ENCODE measurements around the gene GJB1. TPM values are rescaled to one million over a fixed set of nuclear protein-coding genes. Genes with fewer than 3 reads are reported as not detected.

GJB1 gene
- total and polyA plus RNA-seq, 9 of the 15 experiments (the other 6 are each of a cell fraction or from before 2014, with no cell fraction given): 0.11 TPM; not detected in 8

- TF ChIP-seq TAF9B (IDR thresholded peaks at IDR 0.05; ENCODE audit: partially characterized antibody): no peak
- TF ChIP-seq POLR2B (IDR thresholded peaks at IDR 0.05; ENCODE audit: low read depth, partially characterized antibody): no peak
- TF ChIP-seq MEIS2 (IDR thresholded peaks at IDR 0.05; ENCODE audit: partially characterized antibody): no peak
Observed at GRCh38 chrX:71184092-71184491, 38.9 kb upstream of the GJB1 start (continued).

DNA sequence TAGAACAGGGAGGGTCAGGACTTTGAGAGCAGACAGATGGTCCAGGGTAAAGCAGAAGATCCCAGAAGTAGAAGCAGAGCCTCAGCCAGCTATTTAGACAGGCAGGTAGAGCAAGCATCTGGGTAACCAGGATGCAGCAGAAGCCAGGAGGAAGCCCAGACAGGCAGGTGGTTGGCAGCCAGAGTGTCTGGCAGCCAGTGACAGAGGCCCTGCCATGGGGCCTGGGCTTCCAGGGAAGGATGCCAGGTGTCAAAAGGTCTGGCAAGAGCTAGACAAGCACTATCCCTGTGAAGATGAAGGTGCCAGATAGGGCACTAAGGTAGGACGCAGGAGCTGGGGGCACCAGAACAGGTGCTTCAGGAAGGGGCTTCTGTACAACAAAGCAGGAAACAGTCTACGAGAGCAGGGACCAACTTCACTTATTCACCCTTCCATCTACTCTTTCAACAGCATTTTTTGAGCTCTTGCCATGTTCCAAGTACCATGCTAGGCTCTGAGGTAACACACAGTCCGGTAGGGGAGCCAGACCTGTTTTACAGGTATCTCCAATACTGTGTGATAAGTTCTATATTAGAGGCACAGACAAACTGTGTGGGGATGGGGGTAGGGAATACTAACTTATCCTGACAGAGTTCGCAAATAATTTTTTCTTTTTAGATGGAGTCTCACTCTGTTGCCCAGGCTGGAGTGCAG, 38.1 kb upstream of the GJB1 start:
- no peak overlapping the region for H2AFZ ChIP-seq (ENCODE audit: low read depth, low read length)
- DNase-seq (ENCODE audit: extremely low read depth in 1 of 4, low spot score in 3 of 4) (no peak), ATAC-seq (no peak), FAIRE-seq (no peak)
- no peaks in the 10 kb centered on the region for H3K9me1 ChIP-seq (ENCODE audit: control insufficient read depth, insufficient read depth, low read length)
- no peak overlapping the region for H3K4me2 ChIP-seq (ENCODE audit: insufficient read depth, low read length)
- H3K9ac ChIP-seq (ENCODE audit: insufficient read depth in 1 of 2, low read depth in 2 of 2, low read length in 2 of 2): no peak overlapping the region
- in situ Hi-C loops (cut with MboI) (no loop called here), intact Hi-C loops (cut with micrococcal nuclease) (loop anchor here (5.0 kb wide), 1 partner anchor 467 kb away; no protein-coding TSS in a partner anchor)
- H3K9me3 ChIP-seq (replicated peaks; ENCODE audit: control insufficient read depth, insufficient read depth, low read depth, low read length): no peaks in the 10 kb centered on the region
- H3K36me3 ChIP-seq (ENCODE audit: control insufficient read depth, insufficient read depth, low read length): no peaks in the 10 kb centered on the region
- no peaks in the 10 kb centered on the region for H3K79me2 ChIP-seq (ENCODE audit: control insufficient read depth, insufficient read depth, low read length)
- H3K27ac ChIP-seq (ENCODE audit: extremely low read depth, low read depth, low read length): no peak overlapping the region
- no peaks in the 10 kb centered on the region for H4K20me1 ChIP-seq (replicated peaks; ENCODE audit: control insufficient read depth, insufficient read depth, low read length)
- TF ChIP-seq TOE1 (IDR thresholded peaks at IDR 0.05; ENCODE audit: borderline replicate concordance) (no peak), TOE1 (CRISPR knock-in tag; IDR thresholded peaks at IDR 0.05; ENCODE audit: borderline replicate concordance, low read depth) (no peak), KHSRP (IDR thresholded peaks at IDR 0.05) (no peak), ZNF347 (CRISPR knock-in tag; IDR thresholded peaks at IDR 0.05; ENCODE audit: low read depth) (no peak), PHB (CRISPR knock-in tag; IDR thresholded peaks at IDR 0.05) (no peak), ETS2 (tag; IDR thresholded peaks at IDR 0.05; ENCODE audit: borderline replicate concordance, poor library complexity, severe bottlenecking) (no peak), GTF2F1 (IDR thresholded peaks at IDR 0.05; ENCODE audit: low read depth, low read length) (no peak), FOXK2 (conservative IDR thresholded peaks at IDR 0.05 in 1 of 2, IDR thresholded peaks at IDR 0.05 in 1 of 2; ENCODE audit: low read depth in 2 of 2) (no peak), ZNF354B (CRISPR knock-in tag; IDR thresholded peaks at IDR 0.05) (no peak), BCOR (IDR thresholded peaks at IDR 0.05) (no peak), CAMTA2 (CRISPR knock-in tag; conservative IDR thresholded peaks at IDR 0.05) (no peak), ZNF583 (CRISPR knock-in tag; IDR thresholded peaks at IDR 0.05) (no peak), CBX3 (IDR thresholded peaks at IDR 0.05; ENCODE audit: borderline replicate concordance in 1 of 2, low read length in 2 of 2) (no peak), ADNP (tag; IDR thresholded peaks at IDR 0.05) (no peak)
- TF ChIP-seq, protein P1, sequence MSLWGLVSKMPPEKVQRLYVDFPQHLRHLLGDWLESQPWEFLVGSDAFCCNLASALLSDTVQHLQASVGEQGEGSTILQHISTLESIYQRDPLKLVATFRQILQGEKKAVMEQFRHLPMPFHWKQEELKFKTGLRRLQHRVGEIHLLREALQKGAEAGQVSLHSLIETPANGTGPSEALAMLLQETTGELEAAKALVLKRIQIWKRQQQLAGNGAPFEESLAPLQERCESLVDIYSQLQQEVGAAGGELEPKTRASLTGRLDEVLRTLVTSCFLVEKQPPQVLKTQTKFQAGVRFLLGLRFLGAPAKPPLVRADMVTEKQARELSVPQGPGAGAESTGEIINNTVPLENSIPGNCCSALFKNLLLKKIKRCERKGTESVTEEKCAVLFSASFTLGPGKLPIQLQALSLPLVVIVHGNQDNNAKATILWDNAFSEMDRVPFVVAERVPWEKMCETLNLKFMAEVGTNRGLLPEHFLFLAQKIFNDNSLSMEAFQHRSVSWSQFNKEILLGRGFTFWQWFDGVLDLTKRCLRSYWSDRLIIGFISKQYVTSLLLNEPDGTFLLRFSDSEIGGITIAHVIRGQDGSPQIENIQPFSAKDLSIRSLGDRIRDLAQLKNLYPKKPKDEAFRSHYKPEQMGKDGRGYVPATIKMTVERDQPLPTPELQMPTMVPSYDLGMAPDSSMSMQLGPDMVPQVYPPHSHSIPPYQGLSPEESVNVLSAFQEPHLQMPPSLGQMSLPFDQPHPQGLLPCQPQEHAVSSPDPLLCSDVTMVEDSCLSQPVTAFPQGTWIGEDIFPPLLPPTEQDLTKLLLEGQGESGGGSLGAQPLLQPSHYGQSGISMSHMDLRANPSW (CRISPR knock-in tag; IDR thresholded peaks at IDR 0.05): no peak
- no peak overlapping the region for H3K4me3 ChIP-seq
- 85% methylated on average over 3 of the region's 4 CpGs for WGBS (ENCODE audit: insufficient coverage, low coverage, missing lambda C conversion rate)
- ChIA-PET POLR2A (interaction anchor here (0.6 kb wide), 2 partner anchors 52 to 159 kb away, joined by 3 read pairs; no protein-coding TSS in a partner anchor), CTCF (ENCODE audit: low intra/inter-chr PET ratio) (interaction anchor here (0.6 kb wide), 1 partner anchor 55 kb away, joined by 3 read pairs; no protein-coding TSS in a partner anchor)
- no TSS peak for BruUV-seq (replicated peaks)
- H3K27me3 ChIP-seq (ENCODE audit: control insufficient read depth in 2 of 2, insufficient read depth in 2 of 2, low read length in 2 of 2): no peaks in the 10 kb centered on the region
- H3K4me1 ChIP-seq (replicated peaks in 1 of 2; ENCODE audit: control insufficient read depth in 2 of 2, insufficient read depth in 2 of 2, low read length in 2 of 2): peaks cover 4 to 15% of the 10 kb centered on the region in 2 experiments; a peak in 3 of 5 replicates

Data from K562 (cell line).